Measurements from ENCODE around the gene CPEB3.
"Not testable (repeated sequence)": the region's sequence is repeated elsewhere in the genome, so short reads cannot be mapped to it uniquely, and the experiment has no call there.

CPEB3 gene

DNA sequence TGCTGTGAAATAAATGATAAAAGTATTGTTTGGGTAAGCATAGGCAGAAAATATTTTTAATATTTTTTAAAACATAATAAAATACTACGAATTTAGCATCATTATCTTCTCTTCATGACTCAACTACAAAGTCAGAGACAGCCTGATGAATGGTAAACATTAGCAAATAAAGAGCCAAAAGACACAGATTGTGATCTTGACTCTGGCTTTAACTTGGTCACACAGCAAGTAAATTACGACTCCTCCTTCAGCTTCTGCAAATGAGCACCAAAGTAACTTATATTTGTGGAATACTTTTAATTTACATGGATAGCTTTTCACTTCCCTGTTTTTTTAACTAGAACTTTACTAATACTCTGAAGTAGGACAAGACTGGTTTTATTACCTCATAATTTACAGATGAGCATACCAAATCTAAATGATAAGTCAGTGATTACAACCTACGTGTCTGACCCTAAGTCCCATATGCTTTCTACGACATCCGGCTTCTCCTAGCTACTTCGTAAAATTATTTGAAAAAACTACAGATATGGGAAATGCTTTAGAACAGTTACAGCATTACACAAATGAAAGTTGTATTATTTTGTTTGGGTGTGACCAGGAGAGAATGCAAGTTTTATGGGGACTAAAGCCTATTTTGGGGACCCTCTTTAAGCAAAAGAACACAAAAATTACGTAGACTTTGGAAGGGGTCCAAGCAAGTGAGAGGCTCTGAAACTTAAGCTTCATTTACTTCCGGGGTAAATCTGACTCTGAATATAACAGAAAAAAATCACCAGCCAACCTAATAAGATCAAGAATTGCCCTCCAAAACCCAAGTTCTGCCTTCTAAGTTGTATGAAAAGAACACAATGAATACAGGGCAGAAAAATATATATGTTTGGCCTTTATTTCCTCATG lies 133.8 kb downstream of the CPEB3 start:
- TF ChIP-seq, protein P1, sequence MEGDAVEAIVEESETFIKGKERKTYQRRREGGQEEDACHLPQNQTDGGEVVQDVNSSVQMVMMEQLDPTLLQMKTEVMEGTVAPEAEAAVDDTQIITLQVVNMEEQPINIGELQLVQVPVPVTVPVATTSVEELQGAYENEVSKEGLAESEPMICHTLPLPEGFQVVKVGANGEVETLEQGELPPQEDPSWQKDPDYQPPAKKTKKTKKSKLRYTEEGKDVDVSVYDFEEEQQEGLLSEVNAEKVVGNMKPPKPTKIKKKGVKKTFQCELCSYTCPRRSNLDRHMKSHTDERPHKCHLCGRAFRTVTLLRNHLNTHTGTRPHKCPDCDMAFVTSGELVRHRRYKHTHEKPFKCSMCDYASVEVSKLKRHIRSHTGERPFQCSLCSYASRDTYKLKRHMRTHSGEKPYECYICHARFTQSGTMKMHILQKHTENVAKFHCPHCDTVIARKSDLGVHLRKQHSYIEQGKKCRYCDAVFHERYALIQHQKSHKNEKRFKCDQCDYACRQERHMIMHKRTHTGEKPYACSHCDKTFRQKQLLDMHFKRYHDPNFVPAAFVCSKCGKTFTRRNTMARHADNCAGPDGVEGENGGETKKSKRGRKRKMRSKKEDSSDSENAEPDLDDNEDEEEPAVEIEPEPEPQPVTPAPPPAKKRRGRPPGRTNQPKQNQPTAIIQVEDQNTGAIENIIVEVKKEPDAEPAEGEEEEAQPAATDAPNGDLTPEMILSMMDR (IDR thresholded peaks at IDR 0.05) = no peak
- TF ChIP-seq ZFX (IDR thresholded peaks at IDR 0.05; ENCODE audit: borderline replicate concordance) = no peak
- H3K27ac ChIP-seq = no peak overlapping the region

DNA sequence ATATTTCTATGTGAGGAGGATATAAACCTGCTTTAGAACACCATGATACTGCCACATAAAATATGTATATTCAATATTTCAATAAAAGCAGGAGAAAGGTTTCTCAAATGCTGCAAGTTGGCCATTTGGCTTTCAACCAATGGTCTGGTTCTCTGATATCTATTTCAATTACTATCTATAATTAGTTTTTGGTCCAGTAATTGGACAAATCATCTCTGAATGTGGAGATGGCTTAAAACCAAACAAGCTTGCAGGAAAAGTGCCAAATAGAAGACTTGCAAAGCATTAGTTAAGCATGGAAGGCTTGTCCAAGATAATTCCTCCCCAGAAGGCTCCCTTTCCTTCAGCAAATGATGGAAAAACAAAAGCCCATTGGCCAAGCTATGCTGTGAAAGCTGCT lies 140.1 kb downstream of the CPEB3 start:
- TF ChIP-seq ZFX (IDR thresholded peaks at IDR 0.05; ENCODE audit: borderline replicate concordance) = no peak
- TF ChIP-seq, protein P1 (IDR thresholded peaks at IDR 0.05) = no peak
- no peak overlapping the region for H3K27ac ChIP-seq

GRCh38 chr10:92149261-92149660 lies 141.6 kb downstream of the CPEB3 start:
- no peak overlapping the region for H3K27ac ChIP-seq
- TF ChIP-seq ZFX (IDR thresholded peaks at IDR 0.05; ENCODE audit: borderline replicate concordance) = no peak
- TF ChIP-seq, protein P1 (IDR thresholded peaks at IDR 0.05) = no peak

- no peak overlapping the region for H3K27ac ChIP-seq
- TF ChIP-seq, protein P1 (IDR thresholded peaks at IDR 0.05) = no peak
- no peak for TF ChIP-seq ZFX (IDR thresholded peaks at IDR 0.05; ENCODE audit: borderline replicate concordance)
Measured at GRCh38 chr10:92146781-92147180, 144.1 kb downstream of the CPEB3 start.

DNA sequence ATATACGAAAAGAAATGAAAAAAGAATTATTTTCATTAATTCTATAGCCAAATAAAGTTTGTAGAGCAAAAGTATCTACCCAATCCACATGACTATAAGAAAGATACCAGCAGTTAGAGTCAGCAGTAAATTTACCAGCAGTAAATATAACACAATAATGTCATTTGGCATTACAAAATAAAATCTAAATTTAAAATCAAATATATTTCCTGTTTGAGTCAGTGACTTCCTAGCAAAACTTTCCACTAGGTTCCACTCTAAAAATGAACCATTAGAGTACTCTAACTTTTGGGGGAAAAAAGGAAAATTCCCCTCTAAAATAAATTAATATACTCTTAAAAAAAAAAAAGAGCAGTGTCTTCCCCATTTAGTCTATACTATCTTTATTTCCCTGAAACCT lies 144.8 kb downstream of the CPEB3 start:
- TF ChIP-seq, protein P1 (IDR thresholded peaks at IDR 0.05) = no peak
- TF ChIP-seq ZFX (IDR thresholded peaks at IDR 0.05; ENCODE audit: borderline replicate concordance) = no peak
- no peak overlapping the region for H3K27ac ChIP-seq

DNA sequence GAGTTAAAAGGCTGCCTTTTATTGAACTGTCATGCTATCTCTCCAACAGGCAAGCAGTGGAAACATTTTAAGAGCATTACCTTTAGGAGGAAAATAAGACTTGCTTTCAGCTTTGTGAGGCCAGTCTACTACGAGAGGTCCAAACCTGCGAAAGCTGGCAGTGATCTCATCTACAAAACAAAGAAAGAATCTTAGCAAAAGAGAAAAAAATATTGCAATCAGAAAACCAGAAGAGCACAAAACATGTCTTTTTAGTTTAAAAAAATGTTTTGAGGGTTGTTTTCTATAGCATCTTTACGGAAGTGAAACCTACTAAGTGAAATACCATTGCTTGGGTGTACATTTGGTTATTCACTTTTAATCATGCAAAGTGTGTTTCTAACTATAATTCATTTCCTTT lies 147.9 kb downstream of the CPEB3 start:
- no peak overlapping the region for H3K27ac ChIP-seq
- TF ChIP-seq, protein P1 (IDR thresholded peaks at IDR 0.05) = no peak
- TF ChIP-seq ZFX (IDR thresholded peaks at IDR 0.05; ENCODE audit: borderline replicate concordance) = no peak

DNA sequence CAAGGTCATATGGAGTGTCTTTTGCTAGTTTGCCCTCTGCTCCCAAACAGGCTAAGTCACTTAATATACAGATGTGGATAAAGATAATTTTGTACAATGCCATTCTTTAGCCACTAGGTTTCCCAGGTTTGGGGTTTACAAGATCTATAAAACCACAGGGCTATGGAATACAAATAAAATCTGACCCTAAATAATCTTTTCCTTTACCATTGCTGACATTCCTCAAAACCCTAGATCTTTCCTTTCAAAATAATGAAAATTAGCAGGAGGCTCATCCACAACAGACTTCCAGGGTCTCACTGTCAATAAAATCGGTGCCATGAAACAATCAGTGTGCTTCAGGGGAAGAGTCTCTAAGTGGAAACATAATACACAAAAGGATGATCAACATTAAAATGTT lies 148.4 kb downstream of the CPEB3 start:
- H3K27ac ChIP-seq = no peak overlapping the region
- no peak for TF ChIP-seq ZFX (IDR thresholded peaks at IDR 0.05; ENCODE audit: borderline replicate concordance)
- TF ChIP-seq, protein P1 (IDR thresholded peaks at IDR 0.05) = no peak

- H3K27ac ChIP-seq = not testable (repeated sequence)
Measured at GRCh38 chr10:92141147-92141546, 149.7 kb downstream of the CPEB3 start.

- H3K27ac ChIP-seq = not testable (repeated sequence)
Measured at GRCh38 chr10:92134049-92134448, 156.8 kb downstream of the CPEB3 start.
